Stimulated activated CD8-positive, alpha-beta memory T cell treated with anti-CD3 and anti-CD28 coated beads, Interleukin-7, amount 100 ng/mL, for 24 hours (primary cell): Measurements from ENCODE around the gene POMC.
"Not testable (repeated sequence)": the region's sequence is repeated elsewhere in the genome, so short reads cannot be mapped to it uniquely, and the experiment has no call there.

Experiments
- DNase-seq: peaks from one replicate; pipeline ENCODE4 v3.0.0-alpha.2; 2020; ENCODE audit warnings: low read depth

The POMC gene

GRCh38 chr2:25168256-25169072 is at the start of gene POMC:
Gene POMC, minus strand, starts transcription at chr2:25168580. Its CDS starts 3,808 bp downstream, at chr2:25164772.
- no peak for DNase-seq

DNA sequence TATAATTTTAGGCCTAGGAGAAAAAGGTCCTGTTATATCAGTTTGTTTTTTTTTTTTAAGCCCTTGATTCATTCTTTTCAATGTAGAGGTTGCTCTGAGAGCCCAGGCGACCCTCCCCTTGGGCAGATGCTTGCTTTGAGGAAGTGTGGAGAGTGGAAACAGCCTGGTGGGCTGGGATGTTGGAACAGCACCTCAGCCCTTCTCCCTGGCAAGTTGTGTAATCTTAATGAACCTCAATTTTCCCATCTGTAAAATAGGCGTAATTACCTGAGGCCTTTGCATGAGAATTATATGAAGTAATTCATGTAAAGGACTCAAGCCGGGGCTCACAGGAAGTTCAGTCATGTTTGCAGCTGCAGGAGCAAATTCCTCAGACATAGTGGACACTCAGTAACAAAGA is 49.7 kb upstream of the POMC start:
- no peak for DNase-seq

- DNase-seq = peak; percentile 76
Observed at GRCh38 chr2:25215948-25216679, 47.7 kb upstream of the POMC start.

- no peak for DNase-seq
Observed at GRCh38 chr2:25215232-25215631, 46.9 kb upstream of the POMC start.

DNA sequence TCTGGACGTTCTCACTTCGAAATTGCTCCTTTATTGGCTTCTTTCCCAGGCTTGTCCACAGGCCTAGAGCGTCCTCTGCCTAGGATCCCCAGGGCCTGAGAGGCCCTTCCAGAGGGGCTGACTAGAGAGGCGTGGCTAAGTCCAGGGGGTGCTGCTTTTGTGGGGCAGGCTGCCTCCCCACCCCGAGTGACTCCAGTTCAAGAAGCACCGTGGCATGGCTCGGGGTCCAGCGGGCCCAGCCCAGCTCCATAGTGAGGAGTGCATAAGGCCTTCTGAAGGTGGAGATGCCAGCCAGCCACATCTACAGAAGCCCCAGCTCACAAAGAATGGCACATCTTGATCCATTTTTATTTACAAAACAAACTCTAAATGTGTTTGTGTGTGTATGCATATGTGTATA is 44.8 kb upstream of the POMC start:
- DNase-seq = no peak

DNA sequence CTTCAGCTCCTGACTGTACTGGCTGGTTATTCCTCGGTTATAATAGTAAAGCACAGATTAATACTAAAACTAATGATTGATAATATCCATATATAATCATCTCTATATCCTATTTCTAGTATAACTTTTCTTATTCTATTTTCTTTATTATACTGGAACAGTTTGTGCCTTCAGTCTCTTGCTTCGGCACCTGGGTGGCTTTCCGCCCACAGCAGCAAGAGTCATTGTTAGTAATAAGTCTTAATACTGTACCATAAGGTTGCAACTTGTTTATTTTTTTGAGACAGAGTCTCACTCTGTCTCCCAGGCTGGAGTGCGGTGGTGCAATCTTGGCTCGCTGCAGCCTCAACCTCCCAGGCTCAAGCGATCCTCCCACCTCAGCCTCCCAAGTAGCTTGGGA is 42.5 kb upstream of the POMC start:
- not testable (repeated sequence) for DNase-seq

DNA sequence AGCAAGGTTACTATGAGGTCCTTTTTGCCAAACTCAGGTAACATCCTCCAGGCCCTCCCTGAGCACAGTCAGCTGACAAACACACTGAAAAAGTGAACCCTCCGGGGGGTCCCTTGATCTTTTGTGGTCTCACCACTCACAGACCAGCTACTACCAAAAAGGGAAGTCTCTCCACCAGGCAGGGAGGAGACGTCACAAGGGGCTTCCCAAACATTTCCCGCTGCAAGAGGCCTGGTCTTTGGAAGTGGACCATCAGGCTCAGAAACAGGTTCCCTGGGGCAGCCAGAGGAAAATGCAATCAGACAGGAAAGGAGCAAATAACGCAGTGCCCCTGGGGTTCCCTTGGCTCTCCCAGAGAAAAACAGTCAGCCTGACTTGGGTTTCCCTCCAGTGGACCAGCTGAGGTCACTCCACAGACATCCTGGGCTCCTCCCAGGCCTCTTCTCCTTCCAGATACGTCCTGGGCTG is 38.7 kb upstream of the POMC start:
- DNase-seq = no peak

GRCh38 chr2:25204190-25204838 is 35.9 kb upstream of the POMC start:
- no peak for DNase-seq

- DNase-seq = no peak
Observed at GRCh38 chr2:25202275-25202674, 33.9 kb upstream of the POMC start.

GRCh38 chr2:25201794-25202193 is 33.4 kb upstream of the POMC start:
- DNase-seq = no peak

DNA sequence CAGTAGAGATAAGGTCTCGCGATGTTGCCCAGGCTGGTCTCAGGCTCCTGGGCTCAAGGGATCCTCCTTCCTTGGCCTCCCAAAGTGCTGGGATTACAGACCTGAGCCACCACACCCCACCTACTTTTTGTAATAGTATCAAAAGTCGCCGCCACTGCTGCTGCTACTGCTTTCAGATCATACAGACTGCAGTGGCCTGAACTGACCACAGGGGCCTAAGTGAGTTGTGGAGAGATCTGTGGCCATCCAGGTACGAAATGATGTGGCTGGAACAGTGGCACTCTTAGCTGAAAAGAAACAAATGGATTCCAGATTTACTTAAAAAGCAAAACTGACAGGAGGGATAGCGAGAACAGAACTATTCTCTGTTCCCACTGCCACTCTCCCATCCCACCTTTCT is 32.9 kb upstream of the POMC start:
- DNase-seq = no peak

DNA sequence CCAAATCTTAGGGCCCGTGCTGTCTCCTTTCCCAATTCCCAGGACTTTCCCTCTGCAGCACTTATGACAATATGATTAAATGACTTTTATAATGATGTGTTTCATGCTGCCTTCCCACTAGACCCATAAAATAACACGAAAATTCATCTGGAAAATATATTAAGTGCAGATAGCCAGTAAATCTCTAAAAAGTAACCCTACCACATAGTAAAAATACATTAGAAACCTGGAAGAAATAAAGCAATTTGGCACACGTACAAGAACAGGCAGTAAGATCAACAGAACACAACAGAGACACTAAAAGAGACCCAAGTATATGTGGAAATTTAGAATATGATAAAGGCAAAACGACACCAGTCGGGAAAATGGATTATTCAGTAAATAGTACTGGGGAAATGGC is 30.2 kb upstream of the POMC start:
- no peak for DNase-seq

- no peak for DNase-seq
Observed at GRCh38 chr2:25198209-25198525, 29.8 kb upstream of the POMC start.

GRCh38 chr2:25197336-25198208 is 29.2 kb upstream of the POMC start:
- DNase-seq = no peak

- no peak for DNase-seq
Observed at GRCh38 chr2:25194576-25195122, 26.3 kb upstream of the POMC start.

DNA sequence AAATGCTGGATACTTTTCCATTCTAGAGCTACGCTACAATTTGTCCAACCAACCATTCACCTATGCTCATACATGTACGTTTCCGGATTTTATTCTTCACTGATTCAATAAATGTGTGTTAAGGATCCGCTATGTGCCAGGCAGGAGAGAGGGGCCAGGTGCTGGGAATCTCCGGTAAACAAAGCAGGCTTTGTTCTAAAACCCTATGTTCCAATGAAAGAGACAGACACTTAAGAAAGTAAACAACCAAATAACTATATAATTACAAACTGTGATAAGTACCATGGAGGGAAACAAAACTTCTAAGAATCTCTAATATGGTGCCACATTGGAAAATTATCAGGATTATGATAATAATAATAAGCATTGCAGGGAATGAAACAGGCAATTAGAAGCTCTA is 22.2 kb upstream of the POMC start:
- DNase-seq = no peak

DNA sequence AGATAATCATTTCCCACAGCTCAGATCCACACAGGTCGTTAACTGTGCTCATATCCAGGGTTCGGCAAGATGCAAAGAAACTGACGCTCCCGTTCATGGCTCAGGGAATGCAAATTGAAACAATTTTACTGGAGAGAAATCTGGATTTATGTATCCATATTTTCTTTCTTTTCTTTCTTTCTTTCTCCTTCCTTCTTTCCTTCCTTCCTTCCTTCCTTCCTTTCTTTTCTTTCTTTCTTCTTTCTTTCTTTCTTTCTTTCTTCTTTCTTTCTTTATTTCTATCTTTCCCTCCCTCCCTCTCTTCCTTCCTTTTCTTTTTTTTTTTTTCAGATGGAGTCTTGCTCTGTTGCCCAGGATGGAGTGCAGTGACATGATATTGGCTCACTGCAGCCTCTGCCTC is 20.0 kb upstream of the POMC start:
- no peak for DNase-seq

- no peak for DNase-seq
Observed at GRCh38 chr2:25187729-25188350, 19.5 kb upstream of the POMC start.

DNA sequence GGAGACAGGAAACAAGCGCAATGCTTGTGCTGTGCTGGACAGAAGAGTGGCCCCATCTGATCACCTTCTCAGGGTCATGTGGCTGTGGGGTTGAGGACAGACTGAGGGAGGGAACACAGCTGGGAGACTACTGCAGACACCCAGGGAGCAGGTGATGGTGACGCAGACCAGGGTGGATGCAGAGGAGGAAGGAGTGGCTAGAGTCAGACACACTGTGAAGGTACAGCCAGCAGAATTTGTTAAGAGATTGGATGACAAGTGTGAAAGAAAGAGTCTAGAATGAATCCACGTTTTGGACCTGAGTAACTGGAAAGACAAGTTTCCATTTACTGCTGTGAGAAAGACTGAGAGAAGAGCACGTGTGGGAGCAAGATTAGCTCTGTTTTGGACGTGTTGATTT is 15.9 kb upstream of the POMC start:
- no peak for DNase-seq

DNA sequence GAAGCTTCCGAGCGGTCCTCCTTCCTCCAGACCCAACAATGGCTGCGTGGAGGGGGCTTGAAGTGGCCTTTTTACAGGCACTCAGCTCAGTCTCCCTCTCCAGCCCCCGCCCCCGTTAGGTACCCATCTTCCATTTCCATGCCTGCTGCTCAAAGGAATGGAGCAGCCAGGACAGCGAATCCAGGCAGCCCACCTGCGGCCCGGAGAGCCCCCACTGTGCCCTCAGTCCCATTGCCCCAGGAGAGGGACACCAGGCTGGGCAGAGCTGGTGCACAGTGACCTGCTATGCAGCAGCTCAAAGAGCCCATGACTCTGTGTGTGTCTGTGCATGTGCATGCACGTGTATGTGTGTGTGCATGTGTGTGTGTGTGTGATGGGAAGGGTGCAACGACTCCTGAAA is 10.6 kb upstream of the POMC start:
- no peak for DNase-seq

GRCh38 chr2:25177211-25177611 is 8.8 kb upstream of the POMC start:
- no peak for DNase-seq
